HG03439 (cell line): ENCODE measurements around the gene GGACT.

Experiments used
- ATAC-seq: cut with Tn5 transposase; IDR thresholded peaks from one replicate; pipeline ENCODE4 v1.9.1; 2021; ENCODE audit warnings: mild to moderate bottlenecking, moderate library complexity; ENCODE audit not compliant: unreplicated experiment

GGACT gene

DNA sequence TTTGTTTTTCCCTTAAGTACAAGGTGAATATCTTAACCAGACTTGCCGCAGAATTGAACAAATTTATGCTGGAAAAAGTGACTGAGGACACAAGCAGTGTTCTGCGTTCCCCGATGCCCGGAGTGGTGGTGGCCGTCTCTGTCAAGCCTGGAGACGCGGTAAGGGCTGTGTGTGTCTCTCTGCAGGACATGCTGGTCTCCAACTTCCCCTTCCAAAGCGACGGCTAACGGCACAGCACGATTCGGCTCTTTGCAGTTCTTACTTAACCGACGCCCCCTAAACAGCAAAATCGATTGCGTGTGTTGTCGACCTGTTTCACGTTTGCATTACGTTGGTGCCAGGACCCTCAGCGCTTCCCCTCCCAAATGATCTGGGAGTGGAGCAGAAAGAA is 73.2 kb downstream of the GGACT start:
- ATAC-seq, result no peak

DNA sequence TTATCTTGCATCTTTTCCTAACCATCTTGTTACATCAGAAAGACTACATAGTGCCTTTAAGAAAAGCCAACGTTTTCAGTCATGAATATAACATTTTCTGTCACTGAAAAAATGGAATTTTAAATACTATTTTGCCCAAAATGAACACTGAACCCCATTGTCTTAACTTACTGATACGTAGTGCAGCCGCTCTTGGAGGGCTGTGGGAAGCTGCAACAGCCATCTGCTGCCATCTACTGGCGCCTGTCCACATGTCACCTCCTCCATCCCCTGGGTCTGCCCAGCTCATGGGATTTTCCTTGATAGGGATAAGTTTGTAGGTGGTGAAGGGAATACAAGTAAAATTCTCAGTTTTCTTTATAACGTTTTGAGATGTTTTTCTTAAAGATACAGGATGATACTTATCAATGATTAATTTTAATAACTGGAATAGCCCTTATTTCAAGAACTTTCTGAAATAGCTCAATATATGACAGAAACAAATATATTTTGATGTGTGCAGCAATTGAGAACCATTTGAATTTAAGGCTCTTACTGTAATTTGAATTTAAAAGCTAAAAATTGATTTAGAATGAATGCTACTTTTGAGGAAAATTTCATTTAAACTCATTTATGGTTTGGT is 73.7 kb downstream of the GGACT start:
- ATAC-seq, result peak; percentile 90

DNA sequence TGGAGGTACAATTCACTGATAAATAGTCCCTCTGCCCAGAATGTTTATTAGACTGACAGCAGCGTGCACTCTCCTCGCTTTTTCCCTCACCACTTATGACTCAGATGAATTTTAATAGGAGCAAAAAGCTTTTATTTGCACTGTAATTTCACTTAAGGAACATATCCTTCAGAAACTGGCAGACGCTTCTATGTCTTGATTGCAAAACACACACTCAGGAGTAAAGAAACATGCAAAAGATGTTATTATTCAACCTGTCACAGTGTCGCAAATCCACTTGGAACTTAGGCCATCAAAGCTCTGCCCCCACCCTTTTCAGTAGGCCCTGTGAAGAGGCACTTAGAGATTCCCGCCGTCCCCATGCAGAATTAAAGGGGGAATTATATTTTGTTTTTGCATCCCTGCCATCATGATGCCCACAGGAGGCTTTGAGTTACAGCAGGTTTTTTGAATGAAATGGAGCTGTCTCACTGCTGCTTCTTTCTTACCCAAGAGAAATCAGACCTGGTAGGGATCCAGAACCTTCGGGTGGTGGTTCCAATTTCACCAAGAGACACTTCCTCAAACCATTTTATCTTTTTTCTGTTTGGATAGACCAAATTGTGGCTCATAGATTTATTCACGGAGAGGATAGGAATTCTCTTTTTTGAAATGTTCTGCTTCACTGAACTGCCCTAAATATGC is 74.5 kb downstream of the GGACT start:
- ATAC-seq, result no peak

DNA sequence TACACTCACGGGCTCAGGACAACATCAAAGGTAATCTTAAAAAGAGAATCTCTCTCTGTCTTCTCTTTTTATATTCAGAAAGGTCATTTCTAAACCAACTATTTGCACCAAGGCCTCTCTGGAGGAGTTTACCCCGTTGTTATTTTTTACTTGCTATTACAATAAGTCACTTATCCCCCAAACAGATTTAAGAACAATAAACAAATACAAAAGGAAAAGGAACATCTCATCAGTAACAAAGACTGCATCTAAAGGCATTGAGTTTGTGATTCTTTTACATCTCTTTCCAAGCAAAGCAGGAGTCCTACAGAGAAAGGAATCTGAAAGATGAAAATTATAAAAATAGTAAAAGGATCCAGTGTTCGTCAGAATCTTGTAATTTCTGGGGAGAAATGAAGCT is 75.4 kb downstream of the GGACT start:
- no peak for ATAC-seq

DNA sequence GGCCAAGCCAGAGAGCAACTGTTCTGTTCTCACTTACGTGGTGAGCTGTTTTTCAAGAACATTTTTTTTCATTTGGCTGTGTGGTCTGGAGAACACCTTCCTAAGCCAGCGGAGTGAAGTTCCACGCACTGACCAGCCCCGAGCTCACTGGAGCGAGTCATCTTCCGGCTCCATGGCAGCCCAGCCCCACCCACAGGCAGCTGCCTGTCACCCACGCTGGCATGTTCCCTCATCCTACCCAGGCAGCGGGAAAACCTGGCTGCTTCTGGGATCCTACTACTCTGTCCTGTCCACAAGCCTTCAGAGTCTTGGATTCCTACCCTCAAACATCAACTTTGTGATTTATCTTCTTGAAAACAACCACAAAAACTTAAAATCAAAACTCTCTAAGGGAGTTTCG is 76.2 kb downstream of the GGACT start:
- no peak for ATAC-seq

DNA sequence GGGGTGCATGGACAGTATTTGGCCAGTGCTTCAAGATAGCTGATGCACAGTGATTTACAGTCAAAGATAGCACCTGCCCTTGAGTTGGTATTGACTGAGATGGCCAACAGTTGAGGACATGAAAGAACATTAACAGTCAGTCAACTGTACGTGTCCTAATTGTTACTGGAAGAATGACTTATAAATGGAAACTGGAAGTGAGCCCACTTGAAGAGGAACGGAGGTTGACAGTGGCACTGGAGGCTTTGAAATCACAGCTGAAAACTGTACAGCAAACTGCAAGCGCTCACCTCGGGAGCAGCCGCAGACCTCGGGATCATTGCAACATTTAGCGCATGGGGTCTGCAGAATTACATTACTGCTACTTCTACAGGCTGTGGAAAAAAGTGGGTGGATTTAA is 77.1 kb downstream of the GGACT start:
- no peak for ATAC-seq

DNA sequence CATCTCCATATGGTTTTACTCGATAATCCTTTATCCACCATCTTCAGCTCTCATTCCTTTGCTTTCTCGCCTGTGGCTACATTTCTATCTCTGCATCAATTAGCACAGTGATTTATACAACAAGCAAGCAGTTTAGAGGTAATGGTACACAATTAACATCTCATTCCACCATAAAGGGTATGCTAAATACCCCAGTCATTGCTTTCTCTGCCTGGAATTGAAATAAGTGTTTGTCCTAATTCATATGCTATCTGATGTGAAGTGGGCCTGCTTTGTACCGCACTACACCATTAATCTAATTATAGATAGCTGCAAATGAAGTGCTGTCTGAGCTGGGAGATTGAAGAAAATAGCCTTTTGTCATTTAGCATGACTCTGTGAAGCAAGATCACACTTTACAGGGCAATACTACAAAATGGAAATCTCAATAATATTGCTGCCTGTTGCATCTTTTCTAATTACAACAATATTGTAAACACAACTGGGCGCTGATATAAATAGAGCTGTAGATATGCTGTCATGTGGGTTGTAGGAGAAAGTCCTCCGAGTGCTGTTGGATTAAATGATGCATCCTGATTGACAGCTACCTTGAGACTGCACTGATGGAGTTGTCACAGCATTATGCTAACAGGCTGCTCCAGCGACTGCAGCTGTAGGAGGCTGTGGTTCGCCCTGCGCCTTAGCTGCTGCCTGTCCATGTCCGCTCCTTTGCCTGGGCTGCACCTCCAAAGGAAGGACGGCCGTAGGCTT is 78.2 kb downstream of the GGACT start:
- no peak for ATAC-seq

DNA sequence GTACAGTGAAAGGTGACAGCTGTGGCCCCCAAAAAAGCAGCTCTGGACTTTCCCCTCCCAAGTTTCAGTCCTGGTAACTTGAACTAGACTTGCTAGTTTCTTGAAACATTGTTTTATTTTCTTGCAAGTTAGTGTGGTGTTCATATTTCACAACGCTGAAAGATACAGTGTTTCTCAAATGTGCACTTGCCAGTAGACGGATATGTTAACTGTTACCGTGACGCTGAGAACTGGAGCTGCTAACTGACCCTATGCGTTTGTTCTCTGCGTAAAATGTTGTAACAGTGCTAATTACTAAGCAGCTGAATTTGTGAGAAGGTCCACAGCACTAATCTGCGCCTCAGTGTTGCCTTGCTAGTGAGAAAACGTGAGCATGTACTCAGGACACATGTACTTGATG is 79.6 kb downstream of the GGACT start:
- no peak for ATAC-seq

DNA sequence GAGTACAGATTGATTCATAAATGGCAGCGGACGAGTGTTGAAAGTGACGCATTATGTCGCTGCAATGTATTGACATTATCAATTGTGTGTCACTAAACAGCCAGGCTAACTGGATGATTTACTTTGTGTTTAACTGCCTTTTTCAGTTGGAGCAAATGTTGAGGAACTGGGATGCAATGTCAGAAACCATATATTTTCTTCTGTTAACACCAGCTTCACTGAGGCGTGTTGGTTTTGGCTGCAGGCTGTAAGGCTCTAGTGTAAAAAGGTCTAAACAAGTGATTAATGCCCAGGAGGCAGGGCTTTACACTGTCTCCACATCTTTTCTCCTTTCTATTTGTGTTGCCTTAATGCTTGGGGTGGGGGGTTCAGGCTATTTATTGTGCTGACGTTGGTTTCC is 80.1 kb downstream of the GGACT start:
- ATAC-seq, result no peak

DNA sequence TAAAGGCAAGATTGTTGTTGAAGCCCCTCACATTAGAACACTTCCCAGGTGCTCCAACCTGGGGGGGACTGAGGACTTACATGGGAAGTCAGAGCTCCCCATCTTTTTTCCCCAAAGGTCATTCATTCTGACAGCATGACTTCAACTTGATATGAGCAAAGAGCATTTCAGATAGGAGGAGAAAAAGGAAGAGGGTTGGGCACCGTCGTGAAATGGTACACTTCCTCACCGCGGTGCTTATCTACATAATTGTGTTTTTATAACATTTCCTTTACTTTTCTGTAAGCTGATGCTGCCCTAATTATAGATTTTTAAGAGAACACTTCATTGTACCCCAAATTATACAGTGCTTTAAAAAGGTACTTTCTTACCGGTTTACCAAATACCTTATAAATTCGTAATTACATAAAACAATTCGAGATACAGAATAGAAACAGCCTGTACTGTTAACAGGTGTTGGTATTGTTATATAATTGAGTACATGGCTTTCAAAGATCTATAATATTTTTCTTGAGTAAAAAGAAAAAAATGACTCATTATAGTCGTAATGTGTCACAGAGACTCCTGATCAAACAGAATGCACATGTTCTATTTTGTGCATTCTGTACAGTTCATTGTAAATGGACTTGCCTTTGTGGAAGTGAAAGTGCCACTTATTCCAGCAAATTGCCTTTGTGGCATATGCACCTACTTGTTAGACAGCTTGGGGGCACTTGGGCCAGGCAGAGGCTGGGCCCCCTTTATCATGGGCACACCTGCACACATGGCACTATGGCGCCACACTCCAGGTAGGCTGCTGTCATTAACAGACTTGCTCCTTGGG is 81.8 kb downstream of the GGACT start:
- peak; percentile 31 for ATAC-seq

DNA sequence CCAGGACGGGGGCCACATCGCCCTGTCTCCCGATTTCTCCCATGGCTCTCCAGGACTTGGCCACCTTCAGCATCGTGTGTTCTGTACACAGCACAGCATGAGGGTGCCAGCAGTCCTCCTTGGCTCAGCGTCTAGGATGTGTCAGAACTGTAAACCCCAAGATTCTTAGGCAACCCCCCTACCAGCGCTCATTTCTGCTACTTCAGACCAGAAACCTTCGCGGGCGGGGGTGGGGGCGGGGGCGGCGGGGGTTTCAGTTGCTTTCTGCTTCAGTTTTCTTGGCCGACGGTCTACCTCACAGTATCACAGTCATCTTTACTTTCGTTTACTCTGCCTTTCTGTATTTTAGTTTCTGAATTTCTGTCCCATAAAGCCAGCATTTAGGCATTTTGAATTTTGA is 82.4 kb downstream of the GGACT start:
- ATAC-seq, result peak; percentile 70

DNA sequence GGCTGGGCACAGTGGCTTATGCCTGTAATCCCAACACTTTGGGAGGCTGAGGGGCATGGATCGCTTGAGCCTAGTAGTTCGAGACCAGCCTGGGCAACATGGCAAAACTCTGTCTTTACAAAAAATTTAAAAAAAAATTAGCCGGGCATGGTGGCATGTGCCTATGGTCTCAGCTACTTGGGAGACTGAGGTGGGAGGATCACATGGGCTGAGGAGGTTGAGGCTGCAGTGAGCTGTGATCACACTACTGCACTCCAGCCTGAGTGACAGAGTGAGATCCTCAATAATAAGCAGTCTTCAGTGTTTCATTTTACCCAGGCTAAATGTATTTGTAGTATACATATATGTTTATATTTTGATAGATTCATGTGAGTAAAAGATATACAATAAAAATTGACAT is 85.0 kb downstream of the GGACT start:
- no peak for ATAC-seq

DNA sequence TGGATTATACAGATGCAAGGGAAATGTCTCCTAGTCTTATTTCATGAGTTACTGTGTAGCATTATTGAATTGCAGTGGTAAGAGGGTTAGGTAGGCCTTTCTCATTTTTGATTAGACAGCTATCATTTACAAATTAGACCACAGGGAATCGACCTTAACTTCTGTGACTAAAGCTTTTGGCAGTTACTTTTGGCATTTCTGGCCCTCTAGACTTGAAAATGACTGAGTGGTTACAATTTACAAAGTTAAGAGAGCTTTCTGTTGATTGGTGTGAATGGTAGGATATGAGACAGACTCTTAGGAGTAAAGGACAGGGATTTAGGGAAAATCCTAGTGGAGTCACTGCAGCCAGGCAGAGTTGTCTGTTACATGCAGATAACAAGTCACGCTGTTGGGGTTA is 86.1 kb downstream of the GGACT start:
- no peak for ATAC-seq

DNA sequence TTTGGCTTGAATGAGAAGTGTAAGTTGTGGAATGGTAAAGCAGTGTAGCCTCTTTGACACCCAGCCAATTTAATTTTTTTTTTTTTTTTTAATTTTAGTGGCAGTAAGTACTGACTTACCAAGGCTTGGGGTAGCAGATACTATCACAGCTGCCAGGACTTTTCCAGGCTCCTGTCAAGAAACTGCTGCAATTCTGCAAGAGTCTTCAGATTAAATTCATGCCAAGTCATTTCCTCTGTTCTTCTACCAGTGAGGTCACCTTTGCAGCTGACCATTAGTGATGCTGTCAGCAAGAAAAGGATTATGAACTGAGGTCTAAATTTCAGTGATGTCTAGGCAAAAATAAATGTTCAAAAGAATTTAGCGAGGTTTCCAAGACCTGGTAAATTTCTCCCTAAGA is 91.2 kb downstream of the GGACT start:
- ATAC-seq, result no peak

DNA sequence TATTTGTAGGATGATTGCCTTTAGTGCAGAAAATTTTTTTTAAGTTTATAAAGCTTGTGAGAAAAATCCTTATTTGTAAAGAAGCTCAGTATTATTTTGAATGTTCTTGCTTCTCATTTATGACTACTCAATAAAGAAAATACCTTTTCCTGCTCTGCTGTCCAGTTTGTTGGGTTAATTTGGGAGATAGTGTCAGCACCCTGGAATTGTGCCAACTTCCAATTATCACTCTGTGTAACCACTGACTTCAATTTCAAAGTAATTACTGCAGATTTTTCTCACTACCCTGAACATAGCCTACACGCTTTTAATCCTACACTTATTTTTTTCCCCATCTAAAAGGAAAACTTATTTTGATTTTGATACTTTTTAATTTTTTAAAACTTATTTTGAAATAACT is 93.1 kb downstream of the GGACT start:
- no peak for ATAC-seq

DNA sequence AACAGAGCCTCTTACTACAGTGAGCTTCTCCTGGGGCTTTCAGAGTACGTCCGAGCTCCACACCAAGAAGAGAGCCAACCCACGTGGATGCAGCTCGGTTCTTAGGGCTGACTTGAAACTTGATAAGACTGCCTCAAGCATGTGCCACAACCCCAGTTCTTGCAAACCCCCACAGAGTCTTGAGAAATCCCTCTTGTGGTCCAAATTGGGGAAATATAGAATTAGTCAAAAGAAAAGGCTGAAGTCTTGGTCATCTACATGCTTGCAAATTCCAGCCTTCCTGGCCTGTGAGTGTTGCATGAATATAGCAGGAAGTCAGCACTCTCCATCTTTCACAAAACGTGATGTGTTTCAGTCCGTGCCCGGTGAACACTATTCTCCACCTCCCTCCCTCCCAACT is 95.2 kb downstream of the GGACT start:
- ATAC-seq, result no peak

DNA sequence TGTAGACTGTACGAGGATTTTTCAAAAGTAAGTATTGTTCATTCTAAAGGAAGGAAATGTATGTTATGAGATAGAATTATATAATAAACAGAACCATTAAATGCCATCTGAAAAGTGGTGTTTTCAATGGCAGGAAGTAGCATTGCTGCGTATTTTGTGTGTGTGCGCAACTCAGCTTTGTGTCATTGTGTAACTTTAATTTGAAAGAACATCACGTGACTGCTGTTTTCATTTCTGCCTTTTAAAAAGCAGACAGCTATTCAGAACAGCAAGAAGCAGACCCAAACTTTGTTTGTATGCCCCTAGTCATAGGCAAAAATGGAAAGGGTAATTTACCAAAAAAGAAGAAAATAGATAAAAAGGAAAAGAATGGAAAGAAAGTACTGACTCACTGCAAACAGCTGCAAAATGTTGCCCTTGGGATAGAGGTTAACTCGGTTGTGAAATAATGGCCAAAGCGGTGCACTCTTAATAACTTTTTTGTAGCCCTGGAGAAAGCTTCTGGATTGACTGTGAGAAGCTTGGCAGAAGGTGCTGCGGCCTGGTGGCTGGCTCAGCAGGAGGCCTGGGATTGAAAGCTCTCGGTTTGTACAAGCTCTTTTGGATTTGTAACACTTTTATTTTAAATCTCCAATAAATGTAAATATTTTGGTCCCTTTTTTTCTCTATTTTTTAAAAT is 97.3 kb downstream of the GGACT start:
- no peak for ATAC-seq

DNA sequence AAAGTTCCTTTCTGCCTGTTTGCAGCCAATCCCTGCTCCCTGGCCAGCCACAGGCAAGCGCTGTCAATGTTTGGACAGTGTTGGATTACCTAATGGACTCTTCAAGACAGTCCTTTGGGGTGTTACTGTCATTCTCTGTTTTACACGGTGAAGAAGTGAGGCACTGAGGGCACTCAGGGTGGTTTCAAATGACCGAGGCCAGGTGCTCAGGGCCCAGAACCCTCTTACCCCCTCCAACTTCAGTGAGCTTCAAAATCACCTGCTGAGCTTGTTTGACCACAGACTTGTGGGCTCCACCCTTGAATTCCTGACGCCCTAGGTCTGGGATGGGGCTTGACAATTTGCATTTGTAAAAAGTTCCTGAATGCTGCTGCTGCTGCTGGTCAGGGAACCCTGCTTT is 97.9 kb downstream of the GGACT start:
- ATAC-seq, result no peak

DNA sequence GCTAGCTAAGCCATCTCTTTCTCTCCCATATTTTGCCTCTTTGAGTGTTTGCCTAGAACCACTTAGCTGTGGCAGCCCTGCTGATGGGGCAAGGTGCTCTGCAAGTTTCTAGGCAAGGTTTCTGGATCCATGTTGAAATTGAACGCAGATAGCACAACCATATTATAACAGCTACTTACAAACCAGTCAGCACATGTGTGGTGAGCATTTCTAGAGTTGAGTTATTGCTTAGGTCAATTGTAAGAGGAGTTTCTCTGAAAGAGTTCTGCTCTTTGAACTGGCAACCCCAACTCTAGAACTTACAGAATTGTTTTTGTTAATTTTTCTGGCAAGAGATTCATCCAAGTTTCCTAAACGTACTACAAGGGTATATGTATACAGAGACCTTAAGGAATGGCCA is 103.3 kb downstream of the GGACT start:
- no peak for ATAC-seq

DNA sequence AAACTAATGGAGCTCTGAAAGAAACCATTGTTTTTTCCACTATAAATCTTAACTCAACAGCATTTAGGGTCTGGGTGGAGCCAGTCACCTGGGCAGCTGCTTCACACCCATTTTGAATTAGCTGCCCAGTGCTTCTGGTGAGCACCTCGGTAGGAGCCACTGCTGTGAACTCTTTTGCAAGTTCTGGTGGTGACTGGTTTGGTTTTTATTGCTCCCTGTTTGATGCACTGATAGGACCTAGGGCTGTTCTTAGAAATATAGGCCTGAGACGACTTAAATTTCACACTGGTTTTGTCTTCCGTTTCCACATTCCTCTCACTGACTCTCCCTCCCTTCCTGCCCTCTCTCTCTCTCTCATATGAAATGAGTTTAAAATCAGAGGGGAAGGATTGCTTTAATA is 103.9 kb downstream of the GGACT start:
- no peak for ATAC-seq

DNA sequence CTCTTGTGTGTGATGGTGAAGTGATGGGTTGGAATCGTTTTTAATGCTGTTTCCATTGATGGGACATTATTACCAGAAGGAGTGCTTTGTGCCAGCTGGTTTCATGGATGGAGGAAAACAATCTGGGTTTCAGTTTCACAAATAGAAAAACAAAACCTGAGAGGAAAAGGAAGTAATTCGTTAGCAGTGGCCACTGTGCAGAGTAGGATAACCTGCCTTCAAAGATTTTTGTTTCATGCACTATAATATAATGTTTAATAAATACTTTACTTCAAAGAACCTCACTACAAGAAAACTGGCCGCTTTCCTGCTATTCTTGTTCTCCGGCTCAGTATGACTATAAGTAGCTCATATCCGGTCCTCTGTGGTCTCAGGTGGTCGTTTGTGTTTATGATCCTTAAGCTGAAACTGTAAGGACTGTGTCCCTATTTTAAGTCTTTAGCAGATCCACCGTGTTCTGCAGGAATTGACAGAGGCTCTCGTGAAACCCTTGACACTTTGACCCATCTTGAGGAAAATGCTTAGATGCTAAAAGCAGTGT is 104.7 kb downstream of the GGACT start:
- ATAC-seq, result no peak
